22Rv1 (cell line): Measurements from ENCODE around the gene TPH2.

Source experiments
- H3K27ac ChIP-seq: fragments of 450-650 bp; 2 replicates; pipeline ENCODE4 v1.5.1; 2017
- CTCF ChIP-seq: fragments of 450-650 bp; IDR thresholded peaks from 2 replicates; pipeline ENCODE4 v1.5.1; 2017; ENCODE audit warnings: mild to moderate bottlenecking
- ZFX ChIP-seq: fragments of 450-650 bp; IDR thresholded peaks from 2 replicates; pipeline ENCODE4 v1.6.1; 2017; ENCODE audit warnings: antibody characterized with exemption, borderline replicate concordance

Gene TPH2

GRCh38 chr12:72041811-72042210 is 103.2 kb downstream of the TPH2 start:
- no peak overlapping the region for H3K27ac ChIP-seq
- TF ChIP-seq ZFX: no peak
- TF ChIP-seq CTCF: no peak

GRCh38 chr12:72053604-72054003 is 115.0 kb downstream of the TPH2 start:
- H3K27ac ChIP-seq: no peak overlapping the region
- TF ChIP-seq ZFX (no peak), CTCF (no peak)

GRCh38 chr12:72054511-72054910 is 115.9 kb downstream of the TPH2 start:
- no peak for TF ChIP-seq ZFX
- no peak for TF ChIP-seq CTCF

GRCh38 chr12:72057330-72057914 is 118.8 kb downstream of the TPH2 start:
- no peak for TF ChIP-seq ZFX
- no peak for TF ChIP-seq CTCF
- H3K27ac ChIP-seq: no peak overlapping the region

More at GRCh38 chr12:72054511-72054910, 115.9 kb downstream of the TPH2 start:
- no peak overlapping the region for H3K27ac ChIP-seq

GRCh38 chr12:72063073-72063472 is 124.4 kb downstream of the TPH2 start:
- TF ChIP-seq CTCF (no peak), ZFX (no peak)
- H3K27ac ChIP-seq: no peak overlapping the region

- TF ChIP-seq ZFX (no peak), CTCF (no peak)
- H3K27ac ChIP-seq: no peak overlapping the region
Measured at GRCh38 chr12:72071030-72071429, 132.4 kb downstream of the TPH2 start.

- TF ChIP-seq ZFX (no peak), CTCF (no peak)
- no peak overlapping the region for H3K27ac ChIP-seq
Measured at GRCh38 chr12:72072592-72073212, 134.1 kb downstream of the TPH2 start.
